Measurements from ENCODE around the gene SMPD3. TPM values are rescaled to one million over a fixed set of nuclear protein-coding genes. Genes with fewer than 3 reads are reported as not detected.

Gene SMPD3
- total RNA-seq, 1 donor from 2014 or later = 85.4 TPM

GRCh38 chr16:68363658-68364521 is 84.4 kb downstream of the SMPD3 start:
- Mint-ChIP-seq H3K36me3 (ENCODE audit: unreplicated experiment) (no peaks in the 10 kb centered on the region), H3K9me3 (ENCODE audit: unreplicated experiment) (peaks cover 22% of the 10 kb centered on the region), H3K27me3 (ENCODE audit: unreplicated experiment) (peaks cover 36% of the 10 kb centered on the region), H3K27ac (ENCODE audit: unreplicated experiment) (peak overlapping the region; percentile 44), H3K4me3 (ENCODE audit: unreplicated experiment) (peak overlapping the region; percentile 50), H3K4me1 (ENCODE audit: low read depth, unreplicated experiment) (peaks cover 37% of the 10 kb centered on the region)
- TF ChIP-seq CTCF (IDR thresholded peaks at IDR 0.05; ENCODE audit: partially characterized antibody, unreplicated experiment) = no peak
- no peak for DNase-seq

- H3K27ac Mint-ChIP-seq (ENCODE audit: unreplicated experiment) = no peak overlapping the region
- no peak for DNase-seq
- no peak overlapping the region for H3K4me3 Mint-ChIP-seq (ENCODE audit: unreplicated experiment)
- H3K4me1 Mint-ChIP-seq (ENCODE audit: low read depth, unreplicated experiment) = peaks cover 36% of the 10 kb centered on the region
- peaks cover 24% of the 10 kb centered on the region for H3K9me3 Mint-ChIP-seq (ENCODE audit: unreplicated experiment)
- H3K27me3 Mint-ChIP-seq (ENCODE audit: unreplicated experiment) = peaks cover 36% of the 10 kb centered on the region
- no peaks in the 10 kb centered on the region for H3K36me3 Mint-ChIP-seq (ENCODE audit: unreplicated experiment)
- no peak for TF ChIP-seq CTCF (IDR thresholded peaks at IDR 0.05; ENCODE audit: partially characterized antibody, unreplicated experiment)
These were observed 85.2 kb downstream of the SMPD3 start for GRCh38 chr16:68362947-68363657.

- no peak overlapping the region for H3K27ac Mint-ChIP-seq (ENCODE audit: unreplicated experiment)
- H3K36me3 Mint-ChIP-seq (ENCODE audit: unreplicated experiment) = no peaks in the 10 kb centered on the region
- DNase-seq = no peak
- H3K9me3 Mint-ChIP-seq (ENCODE audit: unreplicated experiment) = peaks cover 21% of the 10 kb centered on the region
- H3K27me3 Mint-ChIP-seq (ENCODE audit: unreplicated experiment) = peaks cover 31% of the 10 kb centered on the region
- peaks cover 36% of the 10 kb centered on the region for H3K4me1 Mint-ChIP-seq (ENCODE audit: low read depth, unreplicated experiment)
- TF ChIP-seq CTCF (IDR thresholded peaks at IDR 0.05; ENCODE audit: partially characterized antibody, unreplicated experiment) = no peak
- no peak overlapping the region for H3K4me3 Mint-ChIP-seq (ENCODE audit: unreplicated experiment)
These were observed 85.9 kb downstream of the SMPD3 start for GRCh38 chr16:68362262-68362913.

GRCh38 chr16:68361485-68361884 is 86.8 kb downstream of the SMPD3 start:
- no peaks in the 10 kb centered on the region for H3K36me3 Mint-ChIP-seq (ENCODE audit: unreplicated experiment)
- H3K9me3 Mint-ChIP-seq (ENCODE audit: unreplicated experiment) = peaks cover 17% of the 10 kb centered on the region
- no peak for DNase-seq
- TF ChIP-seq CTCF (IDR thresholded peaks at IDR 0.05; ENCODE audit: partially characterized antibody, unreplicated experiment) = no peak
- no peak overlapping the region for H3K27ac Mint-ChIP-seq (ENCODE audit: unreplicated experiment)
- peaks cover 39% of the 10 kb centered on the region for H3K4me1 Mint-ChIP-seq (ENCODE audit: low read depth, unreplicated experiment)
- peaks cover 26% of the 10 kb centered on the region for H3K27me3 Mint-ChIP-seq (ENCODE audit: unreplicated experiment)
- H3K4me3 Mint-ChIP-seq (ENCODE audit: unreplicated experiment) = no peak overlapping the region

All from glutamatergic neuron (in vitro differentiated cells).